DOHH2 (cell line): ENCODE data around the gene COX4I1.

ENCODE experiments used
- H3F3A ChIP-seq: fragments of 200-600 bp; sonication (generic), shearing (Covaris generic); 2 replicates; pipeline ENCODE4 v1.6.0; 2016; ENCODE audit warnings: antibody characterized with exemption, mild to moderate bottlenecking; ENCODE audit not compliant: control insufficient read depth, insufficient read depth
- H3K27ac ChIP-seq: fragments of 200-600 bp; sonication (generic); 2 replicates; pipeline ENCODE4 v1.5.1; 2014; ENCODE audit warnings: low read depth, mild to moderate bottlenecking, low read length, moderate library complexity
- H3K27me3 ChIP-seq: fragments of 200-600 bp; sonication (generic); 2 replicates; pipeline ENCODE4 v1.6.1; 2014; ENCODE audit warnings: mild to moderate bottlenecking, low read length, mixed read lengths; ENCODE audit not compliant: control insufficient read depth
- H3K36me3 ChIP-seq: fragments of 200-600 bp; sonication (generic); 2 replicates; pipeline ENCODE4 v1.6.1; 2014; ENCODE audit warnings: mild to moderate bottlenecking, low read length, moderate library complexity, mixed read lengths; ENCODE audit not compliant: control insufficient read depth
- H3K4me1 ChIP-seq: fragments of 200-600 bp; sonication (generic); 2 replicates; pipeline ENCODE4 v1.6.1; 2014; ENCODE audit warnings: mild to moderate bottlenecking, low read length, mixed read lengths; ENCODE audit not compliant: control insufficient read depth
- H3K4me2 ChIP-seq: fragments of 200-600 bp; sonication (generic); 2 replicates; pipeline ENCODE4 v1.6.0; 2014; ENCODE audit warnings: mild to moderate bottlenecking, low read length, moderate library complexity
- H3K4me3 ChIP-seq: fragments of 200-600 bp; sonication (generic); 2 replicates; pipeline ENCODE4 v1.5.1; 2014; ENCODE audit warnings: mild to moderate bottlenecking, low read length, mixed read lengths
- H3K79me2 ChIP-seq: fragments of 200-600 bp; sonication (generic); 2 replicates; pipeline ENCODE4 v1.6.1; 2014; ENCODE audit warnings: mild to moderate bottlenecking, low read length, mixed read lengths; ENCODE audit not compliant: control insufficient read depth
- H3K9me2 ChIP-seq: fragments of 200-600 bp; sonication (generic); replicated peaks from 2 replicates; pipeline ENCODE4 v1.6.1; 2014; ENCODE audit warnings: mild to moderate bottlenecking, low read length, mixed read lengths; ENCODE audit not compliant: control insufficient read depth
- H3K9me3 ChIP-seq: fragments of 200-600 bp; sonication (generic); 2 replicates; pipeline ENCODE4 v1.6.1; 2014; ENCODE audit warnings: antibody characterized with exemption, low read length, mixed read lengths; ENCODE audit not compliant: control insufficient read depth, insufficient read depth
- H4K20me1 ChIP-seq: fragments of 200-600 bp; sonication (generic); 2 replicates; pipeline ENCODE4 v1.6.0; 2014; ENCODE audit warnings: low read depth, mild to moderate bottlenecking, antibody characterized with exemption, low read length, moderate library complexity; ENCODE audit not compliant: control insufficient read depth, insufficient read depth
- EZH2phosphoT487 ChIP-seq: fragments of 200-600 bp; sonication (generic); IDR thresholded peaks from 2 replicates; pipeline ENCODE4 v1.6.1; 2017; ENCODE audit warnings: borderline replicate concordance, mild to moderate bottlenecking, antibody characterized with exemption, low read length, moderate library complexity, mixed read lengths
- TF ChIP-seq, protein P1 (sequence below): fragments of 200-600 bp; sonication (generic); IDR thresholded peaks from one replicate; pipeline ENCODE4 v1.5.1; 2014; ENCODE audit warnings: antibody characterized with exemption, mild to moderate bottlenecking, low read depth, low read length; ENCODE audit not compliant: poor library complexity, severe bottlenecking

The COX4I1 gene

GRCh38 chr16:85784813-85785212 lies 14.7 kb upstream of the COX4I1 start:
- peaks cover 67% of the 10 kb centered on the region for H3K36me3 ChIP-seq
- H3K4me1 ChIP-seq, result no peaks in the 10 kb centered on the region
- H4K20me1 ChIP-seq, result no peaks in the 10 kb centered on the region
- peaks cover 27% of the 10 kb centered on the region for H3K79me2 ChIP-seq
- H3K27ac ChIP-seq, result no peak overlapping the region
- H3K4me2 ChIP-seq, result no peak overlapping the region
- TF ChIP-seq, protein P1, sequence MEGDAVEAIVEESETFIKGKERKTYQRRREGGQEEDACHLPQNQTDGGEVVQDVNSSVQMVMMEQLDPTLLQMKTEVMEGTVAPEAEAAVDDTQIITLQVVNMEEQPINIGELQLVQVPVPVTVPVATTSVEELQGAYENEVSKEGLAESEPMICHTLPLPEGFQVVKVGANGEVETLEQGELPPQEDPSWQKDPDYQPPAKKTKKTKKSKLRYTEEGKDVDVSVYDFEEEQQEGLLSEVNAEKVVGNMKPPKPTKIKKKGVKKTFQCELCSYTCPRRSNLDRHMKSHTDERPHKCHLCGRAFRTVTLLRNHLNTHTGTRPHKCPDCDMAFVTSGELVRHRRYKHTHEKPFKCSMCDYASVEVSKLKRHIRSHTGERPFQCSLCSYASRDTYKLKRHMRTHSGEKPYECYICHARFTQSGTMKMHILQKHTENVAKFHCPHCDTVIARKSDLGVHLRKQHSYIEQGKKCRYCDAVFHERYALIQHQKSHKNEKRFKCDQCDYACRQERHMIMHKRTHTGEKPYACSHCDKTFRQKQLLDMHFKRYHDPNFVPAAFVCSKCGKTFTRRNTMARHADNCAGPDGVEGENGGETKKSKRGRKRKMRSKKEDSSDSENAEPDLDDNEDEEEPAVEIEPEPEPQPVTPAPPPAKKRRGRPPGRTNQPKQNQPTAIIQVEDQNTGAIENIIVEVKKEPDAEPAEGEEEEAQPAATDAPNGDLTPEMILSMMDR, result no peak
- no peak for TF ChIP-seq EZH2phosphoT487
- H3F3A ChIP-seq, result no peaks in the 10 kb centered on the region
- H3K27me3 ChIP-seq, result no peaks in the 10 kb centered on the region
- no peaks in the 10 kb centered on the region for H3K9me3 ChIP-seq
- H3K4me3 ChIP-seq, result no peak overlapping the region
- H3K9me2 ChIP-seq, result no peaks in the 10 kb centered on the region

GRCh38 chr16:85785927-85786326 lies 13.6 kb upstream of the COX4I1 start:
- H3K36me3 ChIP-seq, result peaks cover 59% of the 10 kb centered on the region

DNA sequence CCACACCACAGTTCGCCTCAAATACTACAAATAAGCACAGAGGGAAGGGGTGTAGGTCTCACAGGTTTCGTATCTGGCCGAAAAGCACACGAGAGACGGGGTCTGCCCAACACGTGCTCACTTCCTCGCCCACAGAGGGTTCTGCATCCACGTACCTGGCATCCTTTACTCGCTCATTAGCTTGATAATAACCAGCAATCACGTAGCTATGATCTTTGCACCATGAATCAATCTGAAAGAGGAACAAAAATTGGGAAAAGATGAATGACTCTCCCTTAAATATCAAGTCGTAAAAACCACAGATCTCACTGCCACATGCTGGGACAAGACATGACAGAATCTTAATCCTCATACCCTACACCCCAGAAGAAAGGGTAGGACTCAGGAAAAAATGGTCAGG lies 10.7 kb upstream of the COX4I1 start:
- H3K4me1 ChIP-seq, result no peaks in the 10 kb centered on the region
- H4K20me1 ChIP-seq, result no peaks in the 10 kb centered on the region; the same call in 1 of the 2 replicates
- TF ChIP-seq, protein P1, result no peak
- H3K4me2 ChIP-seq, result no peak overlapping the region
- peaks cover 65% of the 10 kb centered on the region for H3K79me2 ChIP-seq
- no peaks in the 10 kb centered on the region for H3K9me3 ChIP-seq
- no peaks in the 10 kb centered on the region for H3K27me3 ChIP-seq
- no peak overlapping the region for H3K27ac ChIP-seq
- no peak overlapping the region for H3K4me3 ChIP-seq
- no peaks in the 10 kb centered on the region for H3K9me2 ChIP-seq
- H3F3A ChIP-seq, result no peaks in the 10 kb centered on the region
- H3K36me3 ChIP-seq, result peaks cover 73% of the 10 kb centered on the region

More at GRCh38 chr16:85785927-85786326, 13.6 kb upstream of the COX4I1 start:
- Histone ChIP-seq H3F3A (no peaks in the 10 kb centered on the region), H3K79me2 (peaks cover 38% of the 10 kb centered on the region), H4K20me1 (no peaks in the 10 kb centered on the region), H3K9me3 (no peaks in the 10 kb centered on the region), H3K4me1 (no peaks in the 10 kb centered on the region), H3K4me3 (no peak overlapping the region), H3K9me2 (no peaks in the 10 kb centered on the region), H3K27ac (no peak overlapping the region), H3K4me2 (no peak overlapping the region), H3K27me3 (no peaks in the 10 kb centered on the region)
- no peak for TF ChIP-seq EZH2phosphoT487
- TF ChIP-seq, protein P1, result no peak

GRCh38 chr16:85789773-85790172 lies 9.7 kb upstream of the COX4I1 start:
- H3K27me3 ChIP-seq, result no peaks in the 10 kb centered on the region
- H3K9me2 ChIP-seq, result no peaks in the 10 kb centered on the region
- H3K27ac ChIP-seq, result no peak overlapping the region
- H3K4me3 ChIP-seq, result no peak overlapping the region
- no peaks in the 10 kb centered on the region for H3K9me3 ChIP-seq
- no peaks in the 10 kb centered on the region for H3F3A ChIP-seq
- peaks cover 80% of the 10 kb centered on the region for H3K36me3 ChIP-seq
- no peaks in the 10 kb centered on the region; the same call in 1 of the 2 replicates for H4K20me1 ChIP-seq
- H3K79me2 ChIP-seq, result peaks cover 70% of the 10 kb centered on the region
- TF ChIP-seq, protein P1, result no peak
- no peak for TF ChIP-seq EZH2phosphoT487
- H3K4me2 ChIP-seq, result no peak overlapping the region
- H3K4me1 ChIP-seq, result no peaks in the 10 kb centered on the region
